ENCODE results near the gene FBXW7.

FBXW7 gene

DNA sequence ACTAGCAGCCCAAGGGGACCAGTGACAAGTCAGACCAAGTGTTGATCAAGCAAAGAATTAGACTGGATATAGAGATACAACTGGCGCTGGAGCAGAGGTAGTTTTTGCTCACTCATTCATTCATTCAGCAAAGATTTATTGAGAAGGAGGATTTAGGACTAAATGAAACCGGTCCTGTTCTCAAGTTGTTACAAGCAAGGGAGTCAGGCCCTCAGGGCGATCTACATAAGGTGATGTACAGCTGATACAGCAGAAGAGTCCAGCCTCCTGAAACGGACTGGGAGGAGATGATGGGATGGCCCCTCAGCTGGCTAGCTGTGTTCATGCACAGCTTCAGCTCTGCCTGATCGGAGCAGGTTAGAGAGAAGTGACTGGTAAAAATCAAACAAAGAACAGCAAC is 242.4 kb downstream of the FBXW7 start:
- no peak for DNase-seq

DNA sequence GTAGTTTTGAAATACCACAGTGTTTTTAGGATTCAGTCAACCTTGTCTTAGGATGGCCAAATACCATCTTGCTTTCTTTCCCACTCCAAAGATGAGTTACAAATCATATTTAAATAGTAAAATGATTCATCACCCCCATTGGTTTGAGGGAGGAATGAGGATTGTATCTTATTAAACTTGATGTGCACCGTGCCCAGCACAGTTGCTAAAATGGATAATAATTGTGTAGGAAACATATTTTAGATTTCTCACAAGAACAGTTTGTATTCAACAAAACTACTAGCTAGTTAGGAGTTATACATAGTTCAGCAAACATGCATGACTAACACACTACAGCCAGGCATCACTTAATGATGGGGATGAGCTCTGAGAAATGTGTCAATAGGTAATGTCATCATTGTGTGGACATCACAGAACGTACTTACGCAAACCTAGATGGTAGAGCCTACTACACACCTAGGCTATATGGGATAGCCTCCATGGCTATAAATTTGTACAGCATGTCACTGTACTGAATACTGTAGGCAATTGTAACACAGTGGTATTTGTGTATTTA is 245.4 kb downstream of the FBXW7 start:
- DNase-seq = peak in 1 of 56 donors; percentile 3

DNA sequence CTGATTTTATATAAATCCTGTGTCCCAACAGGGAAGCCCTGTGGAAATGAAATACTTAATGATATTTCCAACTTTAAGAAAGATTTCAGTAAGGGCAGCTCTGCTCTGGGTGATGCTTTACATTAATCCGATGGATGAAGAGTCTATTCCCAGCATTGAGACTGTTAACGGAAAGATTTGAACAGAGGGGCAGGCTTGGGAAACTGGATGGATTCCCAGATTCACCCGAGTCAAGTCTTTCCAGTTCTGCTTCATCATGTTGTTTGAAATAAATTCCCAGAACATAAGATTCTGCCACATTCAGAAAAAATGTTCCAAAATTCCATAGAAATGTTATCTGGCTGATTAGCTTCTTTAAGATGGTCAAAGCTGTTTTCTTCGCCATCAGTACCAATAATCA is 246.0 kb downstream of the FBXW7 start:
- peak in 1 of 56 donors; percentile 2 for DNase-seq

DNA sequence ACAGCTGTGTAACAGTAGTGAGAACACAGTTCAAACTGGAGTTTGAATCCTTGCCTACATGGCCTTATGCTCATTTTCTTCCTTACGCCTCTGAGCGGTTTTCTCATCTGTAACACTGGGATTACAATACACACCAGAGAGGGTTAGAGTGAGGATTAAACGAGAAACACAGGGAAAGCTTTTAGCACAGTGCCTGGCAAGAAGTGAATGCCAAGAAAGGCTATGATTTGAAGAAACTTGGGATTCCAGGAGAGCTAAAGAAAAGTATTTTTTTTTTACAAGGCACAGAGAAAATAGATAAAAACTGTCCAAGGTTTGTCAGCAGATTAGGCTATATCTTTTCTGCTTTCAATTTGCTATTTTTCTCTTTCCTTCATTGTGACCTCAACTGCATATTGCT is 246.4 kb downstream of the FBXW7 start:
- DNase-seq = no peak

DNA sequence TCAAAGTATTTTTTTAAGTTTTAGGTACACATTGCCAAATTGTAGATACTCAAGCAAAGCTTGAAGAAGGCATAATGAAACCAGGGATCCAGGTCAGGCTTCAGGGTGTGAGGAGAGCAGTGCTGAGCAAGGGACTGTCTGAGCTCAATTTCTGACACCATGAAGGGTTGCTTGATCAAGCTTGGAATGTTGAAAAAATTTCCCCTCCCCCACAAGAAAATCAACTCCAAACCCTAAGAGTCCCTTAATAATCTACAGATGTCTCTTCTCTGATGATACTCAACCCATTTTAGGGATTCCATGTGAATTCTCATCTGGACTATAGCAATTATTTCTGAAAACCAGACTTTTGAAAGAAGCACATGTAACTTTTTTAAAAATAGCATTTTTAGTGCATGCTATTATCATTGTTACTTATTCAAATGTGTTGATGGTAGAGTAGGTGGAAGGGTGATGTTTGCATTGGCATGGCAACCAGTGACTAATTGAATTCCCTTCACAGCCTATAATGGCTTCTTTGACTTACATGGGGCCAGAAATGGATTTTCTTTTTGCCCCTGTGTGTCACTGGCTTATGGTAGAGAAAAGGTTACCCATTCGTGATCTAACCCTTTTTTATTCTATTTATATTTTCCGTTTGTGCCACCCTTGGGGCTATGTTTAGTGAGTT is 252.0 kb downstream of the FBXW7 start:
- peak in 1 of 56 donors; percentile 4 for DNase-seq

DNA sequence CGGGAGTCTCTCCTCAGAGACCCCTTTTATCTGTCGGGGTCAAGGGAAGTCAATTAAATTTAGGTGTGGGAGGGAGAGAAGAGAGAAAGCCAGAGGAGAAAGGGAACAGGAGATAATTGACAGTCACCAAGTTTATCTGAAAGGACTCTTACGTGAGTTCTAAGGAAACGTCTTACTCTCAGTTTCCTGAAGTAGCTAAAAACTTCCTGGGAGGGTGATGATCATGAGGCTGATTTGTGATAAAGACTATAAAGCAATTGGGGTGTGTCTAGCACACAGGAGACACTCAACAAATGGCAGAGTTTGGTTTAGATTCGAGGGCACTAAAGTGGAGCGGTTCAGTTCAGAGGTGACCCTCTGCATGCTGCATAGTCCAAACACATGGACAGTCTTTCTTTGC is 254.1 kb downstream of the FBXW7 start:
- no peak for DNase-seq

DNA sequence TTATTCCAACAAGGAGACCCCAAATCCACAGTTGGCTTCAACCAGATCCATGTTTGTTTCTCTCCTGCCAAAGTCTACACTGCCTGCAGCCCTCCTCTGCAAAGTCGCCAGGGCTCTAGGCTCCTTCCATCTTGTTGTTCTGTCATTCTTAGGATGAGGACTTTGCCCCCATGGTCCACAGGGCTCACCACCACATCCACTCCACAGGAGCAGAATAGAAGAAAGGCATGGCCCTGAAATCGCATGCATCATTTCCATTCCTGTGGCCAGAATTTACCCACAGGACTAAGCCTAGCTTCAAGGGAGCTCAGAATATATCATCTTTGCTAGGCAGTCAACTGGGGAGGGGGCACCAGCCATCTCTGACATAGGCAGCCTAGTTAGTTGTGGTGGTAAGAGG is 254.7 kb downstream of the FBXW7 start:
- DNase-seq = no peak

DNA sequence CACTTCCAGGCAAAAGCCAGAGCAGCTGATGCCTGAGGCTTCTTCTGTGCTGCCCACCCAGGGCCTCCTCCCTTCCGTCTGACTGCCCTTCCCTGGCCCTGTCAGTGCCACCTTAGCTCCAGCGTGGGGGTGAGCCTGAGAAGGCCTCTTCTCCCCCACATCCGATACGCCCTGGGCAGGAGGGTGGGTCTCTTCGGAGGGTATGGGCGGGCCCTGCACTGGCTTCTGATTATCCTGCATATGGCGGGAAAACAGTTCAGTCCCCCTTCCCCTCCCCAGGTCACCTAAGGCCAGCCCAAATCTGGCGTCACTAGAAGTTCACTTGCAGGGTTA is 256.7 kb downstream of the FBXW7 start:
- no peak for DNase-seq

DNA sequence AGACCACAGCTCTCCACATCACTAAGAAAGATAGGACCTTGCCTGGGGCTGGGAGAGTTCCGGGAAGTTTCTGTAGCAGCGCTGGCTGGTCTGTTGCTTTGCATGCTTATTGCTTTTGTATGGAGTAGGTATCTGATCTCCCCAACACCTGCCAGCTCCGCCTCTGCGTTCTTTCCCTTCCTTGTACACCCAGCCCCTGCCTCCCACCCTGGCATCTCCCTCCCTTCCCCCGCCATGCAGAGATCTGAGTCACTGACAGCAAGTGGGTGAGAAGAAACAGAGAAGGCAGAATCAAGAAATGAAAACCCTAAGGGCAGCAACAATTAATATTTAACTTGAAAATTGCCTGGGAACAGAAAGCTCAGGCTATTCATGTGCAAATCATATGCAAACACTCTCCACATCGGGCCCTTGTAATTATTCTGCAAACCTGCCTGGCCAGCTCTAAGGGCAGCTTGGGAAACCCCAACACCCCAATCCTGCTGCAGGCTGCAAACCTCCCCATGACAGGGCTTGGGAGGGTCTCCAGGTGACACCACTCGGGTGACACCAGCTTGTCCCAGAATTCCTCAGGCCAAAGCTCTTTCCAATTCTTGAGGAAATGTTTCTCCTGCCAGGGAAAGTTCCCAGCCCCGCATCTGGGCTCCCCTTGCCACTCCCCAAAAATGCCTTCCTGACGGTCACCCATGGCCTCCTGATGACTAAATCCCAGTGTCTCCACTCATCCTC is 257.2 kb downstream of the FBXW7 start:
- DNase-seq = peak in 38 of 56 donors; percentile 2 to 79 (median 30)

DNA sequence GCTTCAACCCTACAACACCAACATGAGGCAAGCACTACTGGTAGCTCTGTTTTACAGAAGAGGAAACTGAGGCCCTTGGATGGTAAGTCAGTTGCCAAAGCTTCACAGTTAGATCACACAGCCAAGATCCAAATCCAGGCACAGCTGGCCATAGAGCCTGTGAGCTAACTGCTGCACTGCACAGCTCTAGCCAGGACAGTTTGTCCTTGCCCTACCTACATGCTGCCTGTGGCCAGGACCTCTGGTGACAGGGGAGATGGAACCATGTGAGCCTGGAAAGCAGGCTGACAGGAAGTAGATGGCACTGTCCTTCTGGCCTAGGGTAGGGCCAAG is 257.8 kb downstream of the FBXW7 start:
- DNase-seq = no peak

DNA sequence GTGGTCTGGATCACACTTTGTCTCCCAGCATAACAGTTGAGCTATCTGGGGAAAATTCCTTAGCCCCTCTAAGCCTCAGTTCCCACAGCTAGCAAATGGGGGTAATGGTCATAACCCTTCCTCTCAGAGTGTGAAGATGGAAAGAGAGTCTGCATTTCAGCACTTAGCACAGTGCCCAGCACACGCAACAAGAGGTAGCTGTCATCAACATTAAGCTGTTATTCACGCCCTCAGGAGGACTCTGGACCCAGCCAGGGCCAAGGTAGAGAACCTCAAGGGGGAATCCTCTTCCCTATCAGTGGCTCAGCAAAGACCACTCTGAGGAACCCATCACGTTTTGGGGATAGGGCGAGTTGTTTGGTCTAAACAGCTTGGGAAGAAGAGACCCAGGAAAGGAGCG is 258.6 kb downstream of the FBXW7 start:
- no peak for DNase-seq

DNA sequence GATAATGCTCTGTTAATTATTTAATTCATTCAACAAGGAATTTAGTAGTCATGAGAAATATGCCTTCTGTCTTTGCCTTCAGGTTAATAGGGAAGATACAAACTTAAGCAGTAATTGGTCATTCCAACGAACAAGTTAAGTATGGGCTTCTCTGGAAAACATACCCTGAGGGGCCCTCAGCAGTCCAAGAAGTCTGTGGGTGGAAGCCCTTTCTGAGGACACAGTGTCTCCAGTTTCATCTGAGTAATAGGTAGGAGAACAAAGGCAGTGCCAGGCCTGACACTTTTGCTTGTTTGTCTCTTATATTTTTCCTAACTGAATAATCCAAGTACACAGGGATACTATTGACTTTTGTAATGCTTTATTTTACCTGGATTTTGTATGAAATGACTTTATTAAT is 262.5 kb downstream of the FBXW7 start:
- no peak for DNase-seq

Measured in amygdala (tissue), 56 donors.